Endothelial cell of umbilical vein (primary cell): ENCODE measurements around the gene RFX1. TPM values are rescaled to one million over a fixed set of nuclear protein-coding genes. Genes with fewer than 3 reads are reported as not detected.

Source experiments
- BruUV-seq: library from RNA; stranded (reverse); fragments of 400-500 nt; replicated peaks from 2 replicates; lab custom pipeline; 2021; lab: Mats Ljungman, UMichigan
- CTCF ChIA-PET: fragments of 300-600, 350-600 bp; sonication (Branson Sonifier 250); formaldehyde crosslinking; loops from one replicate; lab custom pipeline; 2021; ENCODE audit warnings: antibody characterized with exemption, inconsistent platforms; lab: Charles Lee
- POLR2A ChIA-PET: fragments of 300-600, 350-600 bp; sonication (Branson Sonifier 250); formaldehyde crosslinking; loops from one replicate; lab custom pipeline; 2021; ENCODE audit warnings: antibody characterized with exemption, inconsistent platforms; lab: Charles Lee
- DNase-seq: peaks from one replicate; pipeline ENCODE4 v3.0.0-alpha.2; 2011; ENCODE audit warnings: low read depth, low spot score
- FAIRE-seq: peaks from 2 replicates; lab custom pipeline; 2011; peaks lifted over from hg19 to GRCh38; lab: Jason Lieb, UNC
- H2AFZ ChIP-seq: 2 replicates; pipeline ENCODE4 v1.6.0; 2012; ENCODE audit warnings: low read depth, low read length, control low read depth, inconsistent platforms
- H3K27ac ChIP-seq: 2 replicates; pipeline ENCODE4 v1.5.1; 2011; ENCODE audit warnings: low read depth, mild to moderate bottlenecking, control low read depth, low read length, moderate library complexity; ENCODE audit not compliant: insufficient read depth
- H3K27me3 ChIP-seq, 2 experiments: 2 replicates each; pipeline versions ENCODE4 v1.6.0 to v1.6.1; 2011; ENCODE audit warnings: low read length in 2 of 2, mixed read lengths in 1 of 2; ENCODE audit not compliant: control insufficient read depth in 2 of 2, insufficient read depth in 2 of 2
- H3K36me3 ChIP-seq, 2 experiments: 2 replicates in 1 of 2; 3 replicates in 1 of 2; pipeline ENCODE4 v1.5.1; 2011; ENCODE audit warnings: low read length in 2 of 2, mild to moderate bottlenecking in 1 of 2, moderate library complexity in 1 of 2; ENCODE audit not compliant: control insufficient read depth in 2 of 2, insufficient read depth in 2 of 2; ENCODE audit errors: extremely low read depth in 1 of 2
- H3K4me1 ChIP-seq: 3 replicates; pipeline ENCODE4 v1.5.1; 2011; ENCODE audit warnings: mild to moderate bottlenecking, low read length; ENCODE audit not compliant: control insufficient read depth, insufficient read depth; ENCODE audit errors: extremely low read depth
- H3K4me2 ChIP-seq: 2 replicates; pipeline ENCODE4 v1.6.1; 2011; ENCODE audit warnings: low read length, control low read depth, mixed read lengths; ENCODE audit not compliant: insufficient read depth
- H3K4me3 ChIP-seq, 3 experiments: fragments of 200-600 bp in 1 of 3; sonication (generic), shearing (Covaris generic) in 1 of 3; replicated peaks in 1 of 3; 2 replicates each; pipeline ENCODE4 v1.5.1; 2011 to 2016; ENCODE audit warnings: control low read depth in 3 of 3, low read length in 3 of 3, mild to moderate bottlenecking in 2 of 3, inconsistent platforms in 1 of 3, low read depth in 1 of 3, moderate library complexity in 1 of 3; ENCODE audit not compliant: insufficient read depth in 1 of 3
- H3K79me2 ChIP-seq: 2 replicates; pipeline ENCODE4 v1.6.0; 2012; ENCODE audit warnings: low read length, inconsistent platforms; ENCODE audit not compliant: control insufficient read depth, insufficient read depth
- H3K9ac ChIP-seq: replicated peaks from 2 replicates; pipeline ENCODE3; 2011; ENCODE audit warnings: low read length, control low read depth; ENCODE audit not compliant: insufficient read depth; ENCODE audit errors: extremely low read depth
- H3K9me1 ChIP-seq: replicated peaks from 3 replicates; pipeline ENCODE4 v1.6.0; 2011; ENCODE audit warnings: mild to moderate bottlenecking, low read length; ENCODE audit not compliant: control insufficient read depth, insufficient read depth; ENCODE audit errors: extremely low read depth
- H3K9me3 ChIP-seq: replicated peaks from 2 replicates; pipeline ENCODE4 v1.5.1; 2012; ENCODE audit warnings: low read length, inconsistent platforms; ENCODE audit not compliant: control insufficient read depth, insufficient read depth
- H4K20me1 ChIP-seq: replicated peaks from 2 replicates; pipeline ENCODE3; 2011; ENCODE audit warnings: mild to moderate bottlenecking, low read length; ENCODE audit not compliant: control insufficient read depth, insufficient read depth; ENCODE audit errors: extremely low read depth
- EZH2 ChIP-seq: IDR thresholded peaks from 2 replicates; pipeline ENCODE4 v1.6.1; 2012; ENCODE audit warnings: borderline replicate concordance, low read depth, mild to moderate bottlenecking, moderate library complexity, low read length, inconsistent platforms; ENCODE audit not compliant: severe bottlenecking
- FOS ChIP-seq: IDR thresholded peaks from 2 replicates; pipeline ENCODE4 v1.6.1; 2011; ENCODE audit warnings: mild to moderate bottlenecking, low read length, moderate library complexity, borderline replicate concordance; ENCODE audit not compliant: insufficient read depth
- GATA2 ChIP-seq: IDR thresholded peaks from 2 replicates; pipeline ENCODE4 v1.7.0; 2011; ENCODE audit warnings: low read depth, mild to moderate bottlenecking, moderate library complexity, mixed read lengths, low read length; ENCODE audit not compliant: insufficient read length, insufficient read depth
- JUN ChIP-seq: IDR thresholded peaks from 2 replicates; pipeline ENCODE4 v1.6.1; 2011; ENCODE audit warnings: borderline replicate concordance, low read depth; ENCODE audit not compliant: insufficient read length, insufficient read depth
- MAX ChIP-seq: IDR thresholded peaks from 2 replicates; pipeline ENCODE4 v1.6.1; 2011; ENCODE audit not compliant: insufficient read depth, insufficient read length
- MYC ChIP-seq: IDR thresholded peaks from one replicate; pipeline ENCODE4 v1.6.1; 2011; ENCODE audit warnings: mild to moderate bottlenecking, low read depth, low read length
- POLR2A ChIP-seq: IDR thresholded peaks from 2 replicates; pipeline ENCODE4 v1.6.1; 2012; ENCODE audit warnings: low read depth, mild to moderate bottlenecking, control low read depth, low read length
- POLR2AphosphoS5 ChIP-seq: IDR thresholded peaks from 2 replicates; pipeline ENCODE4 v1.6.1; 2012; ENCODE audit warnings: low read depth, mild to moderate bottlenecking, control low read depth, low read length, moderate library complexity; ENCODE audit not compliant: insufficient read depth
- dilution Hi-C: fragments of 300-500 bp; cut with MboI; formaldehyde crosslinking; loops from one replicate; pipeline ENCODE4 v1.15.0; 2019; ENCODE audit warnings: low sequenced_read_pairs; ENCODE audit not compliant: extremely low pct_ligation_motif_present
- intact Hi-C: fragments of 100-400 bp; cut with micrococcal nuclease; formaldehyde crosslinking; loops from one replicate; pipeline ENCODE4 v1.10.0; 2022
- polyA plus RNA-seq, 4 experiments: library from polyadenylated mRNA; depleted of rRNA in 3 of 4; stranded (reverse) in 3 of 4; unstranded in 1 of 4; fragments of >200 nt; gene quantifications; 2 replicates each; pipeline versions ENCODE4 v1.2.1 to v1.2.3, GENCODE V29; 2011 to 2012; ENCODE audit warnings: missing spikeins in 1 of 4
- total RNA-seq: library from RNA; stranded (reverse); gene quantifications from 2 replicates; pipeline ENCODE4 v1.2.3, GENCODE V29; 2021
- TF ChIP-seq, protein P1 (sequence below), 2 donors: IDR thresholded peaks; 1 replicate in 1 of 2; 2 replicates in 1 of 2; pipeline ENCODE4 v1.5.1; 2011; ENCODE audit warnings: low read length in 2 of 2, mild to moderate bottlenecking in 2 of 2, moderate library complexity in 2 of 2, control low read depth in 1 of 2, inconsistent platforms in 1 of 2, low read depth in 1 of 2; ENCODE audit not compliant: insufficient read depth in 1 of 2; ENCODE audit errors: extremely low read depth in 1 of 2

The RFX1 gene
- total and polyA plus RNA-seq, 2 donors (not counting 3 experiments of a cell fraction or from before 2014, with no cell fraction given): 2.3 to 14.7 TPM

GRCh38 chr19:13984186-13984585, 21.9 kb downstream of the RFX1 start:
- DNase-seq (no peak), FAIRE-seq (no peak)
- Histone ChIP-seq H3K27ac (no peak overlapping the region), H4K20me1 (no peaks in the 10 kb centered on the region), H3K4me2 (no peak overlapping the region), H3K79me2 (no peaks in the 10 kb centered on the region), H3K9ac (no peak overlapping the region), H3K36me3 (peaks cover 0 to 2% of the 10 kb centered on the region in 2 experiments), H3K4me3 (no peak overlapping the region), H3K9me1 (no peaks in the 10 kb centered on the region), H3K9me3 (no peaks in the 10 kb centered on the region), H3K4me1 (peaks cover 28% of the 10 kb centered on the region), H3K27me3 (no peaks in the 10 kb centered on the region), H2AFZ (no peak overlapping the region)
- no TSS peak for BruUV-seq
- CTCF ChIA-PET: no interaction called here
- TF ChIP-seq MAX (no peak), POLR2A (no peak), GATA2 (no peak), FOS (no peak), JUN (no peak), MYC (no peak), POLR2AphosphoS5 (no peak), EZH2 (no peak)
- TF ChIP-seq, protein P1, sequence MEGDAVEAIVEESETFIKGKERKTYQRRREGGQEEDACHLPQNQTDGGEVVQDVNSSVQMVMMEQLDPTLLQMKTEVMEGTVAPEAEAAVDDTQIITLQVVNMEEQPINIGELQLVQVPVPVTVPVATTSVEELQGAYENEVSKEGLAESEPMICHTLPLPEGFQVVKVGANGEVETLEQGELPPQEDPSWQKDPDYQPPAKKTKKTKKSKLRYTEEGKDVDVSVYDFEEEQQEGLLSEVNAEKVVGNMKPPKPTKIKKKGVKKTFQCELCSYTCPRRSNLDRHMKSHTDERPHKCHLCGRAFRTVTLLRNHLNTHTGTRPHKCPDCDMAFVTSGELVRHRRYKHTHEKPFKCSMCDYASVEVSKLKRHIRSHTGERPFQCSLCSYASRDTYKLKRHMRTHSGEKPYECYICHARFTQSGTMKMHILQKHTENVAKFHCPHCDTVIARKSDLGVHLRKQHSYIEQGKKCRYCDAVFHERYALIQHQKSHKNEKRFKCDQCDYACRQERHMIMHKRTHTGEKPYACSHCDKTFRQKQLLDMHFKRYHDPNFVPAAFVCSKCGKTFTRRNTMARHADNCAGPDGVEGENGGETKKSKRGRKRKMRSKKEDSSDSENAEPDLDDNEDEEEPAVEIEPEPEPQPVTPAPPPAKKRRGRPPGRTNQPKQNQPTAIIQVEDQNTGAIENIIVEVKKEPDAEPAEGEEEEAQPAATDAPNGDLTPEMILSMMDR (IDR thresholded peaks at IDR 0.05; ENCODE audit: extremely low read depth in 1 of 2, insufficient read depth in 1 of 2, low read depth in 1 of 2, low read length in 2 of 2): no peak
- intact Hi-C loops: no loop called here
- dilution Hi-C loops: no loop called here
- POLR2A ChIA-PET: no interaction called here
